Lower leg skin (tissue), 3 donors: ENCODE results near the gene IL10.

Experiments
- POLR2A ChIP-seq, 2 donors: fragments of 450-650 bp; IDR thresholded peaks; one replicate each; pipeline ENCODE4 v1.6.1; 2016 to 2017; ENCODE audit warnings: antibody characterized with exemption in 2 of 2, mild to moderate bottlenecking in 1 of 2, moderate library complexity in 1 of 2
- TF ChIP-seq, protein P1 (sequence below), 3 donors: fragments of 450-650 bp; IDR thresholded peaks; one replicate each; pipeline ENCODE4 v1.5.1; 2016; ENCODE audit warnings: antibody characterized with exemption in 3 of 3, mild to moderate bottlenecking in 3 of 3, moderate library complexity in 2 of 3

GRCh38 chr1:206803221-206803730, 31.0 kb upstream of the IL10 start:
- TF ChIP-seq, protein P1, sequence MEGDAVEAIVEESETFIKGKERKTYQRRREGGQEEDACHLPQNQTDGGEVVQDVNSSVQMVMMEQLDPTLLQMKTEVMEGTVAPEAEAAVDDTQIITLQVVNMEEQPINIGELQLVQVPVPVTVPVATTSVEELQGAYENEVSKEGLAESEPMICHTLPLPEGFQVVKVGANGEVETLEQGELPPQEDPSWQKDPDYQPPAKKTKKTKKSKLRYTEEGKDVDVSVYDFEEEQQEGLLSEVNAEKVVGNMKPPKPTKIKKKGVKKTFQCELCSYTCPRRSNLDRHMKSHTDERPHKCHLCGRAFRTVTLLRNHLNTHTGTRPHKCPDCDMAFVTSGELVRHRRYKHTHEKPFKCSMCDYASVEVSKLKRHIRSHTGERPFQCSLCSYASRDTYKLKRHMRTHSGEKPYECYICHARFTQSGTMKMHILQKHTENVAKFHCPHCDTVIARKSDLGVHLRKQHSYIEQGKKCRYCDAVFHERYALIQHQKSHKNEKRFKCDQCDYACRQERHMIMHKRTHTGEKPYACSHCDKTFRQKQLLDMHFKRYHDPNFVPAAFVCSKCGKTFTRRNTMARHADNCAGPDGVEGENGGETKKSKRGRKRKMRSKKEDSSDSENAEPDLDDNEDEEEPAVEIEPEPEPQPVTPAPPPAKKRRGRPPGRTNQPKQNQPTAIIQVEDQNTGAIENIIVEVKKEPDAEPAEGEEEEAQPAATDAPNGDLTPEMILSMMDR (IDR thresholded peaks at IDR 0.05): no peak
- TF ChIP-seq POLR2A (IDR thresholded peaks at IDR 0.05): no peak
